SKM-1 (cell line): Measurements from ENCODE around the gene MPP1.

ENCODE experiments used
- DNase-seq: peaks from one replicate; lab custom pipeline; 2025; ENCODE audit not compliant: unreplicated experiment; lab: John Stamatoyannopoulos, UW

MPP1 gene

DNA sequence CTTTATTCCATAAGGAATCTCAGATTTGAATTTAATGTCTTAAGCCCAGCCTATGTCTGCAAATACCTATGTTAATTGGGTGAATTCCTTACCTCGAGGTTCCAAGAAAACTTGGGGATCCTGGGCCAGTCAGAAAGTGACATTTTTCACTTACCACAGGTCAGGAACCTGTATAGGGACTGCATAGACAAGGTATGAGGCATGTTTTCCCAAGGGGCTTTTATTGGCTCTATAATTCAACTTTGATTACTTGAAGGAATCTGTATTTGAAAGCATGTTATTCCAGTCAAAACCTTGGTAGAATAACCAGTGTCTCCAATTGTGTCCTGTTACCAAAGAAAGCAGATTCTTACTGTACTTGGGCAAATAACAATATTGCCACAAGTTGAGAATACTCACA lies 8.5 kb upstream of the MPP1 start:
- DNase-seq = no peak

DNA sequence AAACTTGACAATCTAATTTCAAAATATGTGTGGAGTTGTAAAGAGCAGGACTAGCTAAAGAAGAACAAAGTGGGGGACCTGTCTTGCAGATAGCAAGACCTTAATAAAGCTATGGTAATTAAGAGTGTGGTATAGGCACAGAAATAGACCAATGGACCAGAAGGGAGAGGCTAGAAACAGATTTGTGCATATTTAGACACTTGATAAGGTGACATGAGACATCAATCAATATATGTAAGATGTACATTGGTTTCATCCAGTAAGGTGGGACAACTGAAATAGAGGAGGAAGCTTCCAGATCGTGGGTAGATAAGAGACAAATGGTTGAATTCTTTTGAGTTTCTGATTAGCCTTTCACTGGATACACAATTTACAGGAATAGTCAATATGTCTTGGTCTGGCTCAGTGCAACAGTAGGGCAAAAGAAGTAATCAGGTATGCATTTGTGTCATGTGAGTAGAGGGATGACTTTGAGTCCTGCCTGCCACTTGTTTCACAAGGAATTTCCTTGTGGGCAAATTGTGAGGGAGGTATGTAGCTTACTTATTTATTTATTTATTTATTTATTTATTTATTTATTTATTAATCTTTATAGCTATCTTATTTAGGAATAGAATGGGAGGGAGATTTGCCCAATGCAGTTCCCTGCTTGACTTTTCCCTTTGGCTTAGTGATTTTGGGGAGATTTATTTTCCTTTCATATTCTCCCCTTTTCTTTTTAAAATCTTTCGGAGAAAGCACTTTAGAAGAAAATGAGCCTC lies 7.2 kb upstream of the MPP1 start:
- DNase-seq = no peak

DNA sequence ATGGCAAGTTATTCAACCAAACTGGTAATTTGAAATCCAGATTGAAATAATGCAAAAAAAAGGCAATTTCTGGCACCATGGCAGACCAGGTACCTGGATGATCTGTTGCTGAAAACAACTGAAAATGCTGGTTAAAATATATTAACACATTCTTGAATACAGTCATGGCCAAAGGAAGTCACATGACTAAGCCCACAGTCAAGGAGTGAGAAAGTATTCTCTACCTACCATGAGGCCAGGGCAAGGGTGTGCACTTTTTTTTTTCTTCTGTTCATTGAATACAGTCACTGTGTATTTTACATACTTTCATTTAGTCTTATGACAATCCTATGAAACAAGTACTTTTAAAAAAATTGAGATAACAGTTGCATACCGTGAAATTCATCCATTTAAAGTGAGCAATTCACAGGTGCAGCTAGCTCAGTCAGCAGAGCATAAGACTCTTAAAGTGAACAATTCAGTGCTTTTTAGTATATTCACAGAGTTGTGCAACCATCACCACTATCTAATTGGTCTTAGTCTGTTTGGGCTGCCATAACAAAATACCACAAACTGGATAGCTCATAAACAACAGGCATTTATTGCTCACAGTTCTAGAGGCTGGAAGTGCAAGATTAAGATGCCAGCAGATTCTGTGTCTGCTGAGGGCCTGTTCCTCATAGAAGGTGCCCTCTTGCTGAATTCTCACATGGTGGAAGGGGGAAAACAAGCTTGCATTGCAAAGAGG lies 4.8 kb upstream of the MPP1 start:
- no peak for DNase-seq

DNA sequence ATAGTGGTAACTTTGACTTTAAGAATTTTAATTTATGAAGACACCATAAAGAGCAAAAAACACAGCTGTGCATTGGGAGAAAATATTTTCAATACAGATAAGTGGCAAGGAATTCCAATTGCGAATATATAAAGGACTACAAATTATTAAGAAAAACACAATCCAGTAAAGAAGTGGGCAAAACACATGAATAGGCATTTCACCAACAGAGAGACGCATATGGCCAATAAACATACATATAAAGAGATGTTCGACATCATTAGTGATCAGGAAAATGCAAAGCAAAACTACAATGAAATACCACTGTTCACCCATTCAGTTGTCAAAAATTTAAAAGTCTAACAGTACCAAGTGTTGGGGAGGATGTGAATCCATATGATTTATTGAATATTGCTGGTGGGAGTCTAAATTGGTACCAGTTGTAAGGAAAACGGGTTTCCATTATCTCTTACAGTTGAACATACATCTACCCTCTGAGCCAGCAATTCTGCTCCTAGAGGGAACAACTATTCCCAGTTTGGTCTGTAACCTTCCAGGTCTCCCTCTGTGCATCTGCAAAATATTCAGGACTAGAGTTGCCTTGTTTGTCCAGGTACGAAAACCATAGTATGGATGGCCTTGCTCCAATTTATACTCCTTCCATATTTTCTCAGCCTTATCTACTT lies 1.7 kb upstream of the MPP1 start:
- no peak for DNase-seq

DNA sequence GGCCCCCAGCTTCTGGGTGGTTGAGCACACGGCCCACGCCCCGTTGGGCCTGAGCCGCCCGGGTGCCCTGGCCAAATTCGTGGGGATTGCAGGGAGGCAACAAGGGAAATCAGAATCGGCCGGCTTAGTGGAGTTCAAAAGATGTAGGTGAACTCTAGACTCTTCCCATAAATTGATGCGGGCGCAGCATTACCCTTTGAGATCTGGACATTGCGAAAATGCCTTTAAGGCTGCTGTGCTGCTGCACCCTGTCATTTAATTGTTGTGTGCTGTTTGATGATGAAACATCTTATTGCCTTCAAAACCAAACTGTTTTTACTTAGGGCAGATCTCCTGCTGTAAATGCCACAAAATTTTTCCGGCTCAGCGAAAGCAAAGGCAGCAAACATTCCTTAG lies 409 bp upstream of the MPP1 start:
- DNase-seq = peak; percentile 16

DNA sequence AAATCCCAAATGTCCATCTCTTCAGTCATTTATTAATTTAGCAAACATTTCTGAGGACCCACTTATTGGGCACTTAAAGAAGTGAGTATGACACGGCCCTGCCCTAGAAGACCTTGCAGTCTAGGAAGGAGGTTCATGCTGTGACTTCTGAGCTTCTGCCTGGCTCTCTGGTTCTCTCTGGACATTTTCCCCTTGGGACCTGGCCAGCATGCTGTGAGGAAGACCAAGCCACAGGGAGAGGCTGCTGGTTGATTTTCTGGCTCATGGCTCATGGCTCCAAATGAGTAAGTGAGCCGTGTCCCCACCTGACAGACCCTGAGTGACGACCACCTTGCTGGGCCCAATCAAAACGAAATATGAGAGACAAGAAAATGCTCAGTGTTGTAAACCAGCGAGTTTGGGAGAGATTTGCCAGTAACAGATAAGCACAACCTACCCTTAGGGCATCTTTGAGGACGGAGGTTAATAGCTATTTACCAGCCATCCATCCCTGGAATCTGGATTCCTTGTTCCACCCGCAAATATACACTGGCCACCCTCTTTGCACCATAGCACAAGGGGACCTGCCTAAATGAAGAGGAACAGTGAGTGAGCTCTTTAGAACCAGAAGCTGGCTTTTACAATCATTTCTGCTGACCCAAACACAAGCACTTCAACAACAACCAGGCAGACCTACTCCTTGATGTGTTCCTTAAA lies 876 bp downstream of the MPP1 start:
- no peak for DNase-seq

DNA sequence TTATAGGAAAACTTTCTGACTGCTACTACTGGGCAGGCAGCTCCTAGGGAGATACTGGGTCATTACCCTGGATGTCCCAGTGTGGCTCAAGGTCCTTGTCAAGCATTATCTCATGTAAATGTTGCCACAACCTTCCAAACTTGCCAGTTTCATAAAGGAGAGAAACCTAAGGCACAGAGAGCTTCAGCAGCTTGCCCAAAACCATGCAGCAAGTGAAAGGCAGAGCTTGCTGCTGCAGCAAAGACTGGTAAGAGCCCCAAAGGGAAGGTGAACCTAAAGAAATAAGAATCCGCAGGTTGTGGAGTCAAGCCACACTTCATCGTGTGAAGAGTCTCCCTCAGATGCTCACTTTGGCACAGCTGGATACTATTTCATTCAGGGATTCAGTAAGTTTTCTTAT lies 2.3 kb downstream of the MPP1 start:
- no peak for DNase-seq

DNA sequence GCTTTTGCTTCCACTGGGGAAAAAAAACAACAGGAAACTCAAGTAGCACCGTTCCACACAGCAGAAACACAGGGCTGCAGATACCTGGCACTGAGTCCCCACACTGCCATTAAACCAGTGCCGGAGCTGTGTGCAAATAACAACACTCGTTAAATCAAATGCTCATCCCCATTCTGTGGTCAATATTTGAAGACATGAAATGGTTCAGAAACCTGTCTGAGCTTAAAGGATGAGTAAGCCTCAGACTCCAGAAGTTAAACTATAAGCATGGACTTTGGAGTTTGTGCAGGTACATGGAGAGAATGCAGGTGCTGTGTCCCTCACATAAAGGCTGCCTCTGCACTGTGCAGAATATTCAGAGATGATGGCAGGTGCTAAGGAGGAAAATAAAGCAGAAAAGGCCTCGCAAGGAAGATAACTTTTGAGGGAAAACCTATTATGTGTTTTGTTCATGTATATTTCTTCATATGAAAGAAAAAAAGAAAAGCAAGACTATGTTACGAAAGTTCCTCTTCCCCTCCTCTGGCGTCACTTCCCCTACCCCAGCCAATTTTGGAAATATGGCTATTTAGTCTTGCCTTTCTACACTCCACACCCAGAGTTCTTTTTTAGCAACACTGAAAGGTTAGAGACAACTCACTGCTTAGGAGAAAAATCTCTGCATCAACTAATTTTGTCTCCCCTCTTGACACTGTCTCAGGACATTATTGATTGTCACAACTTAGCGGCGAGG lies 4.6 kb downstream of the MPP1 start:
- peak; percentile 27 for DNase-seq

DNA sequence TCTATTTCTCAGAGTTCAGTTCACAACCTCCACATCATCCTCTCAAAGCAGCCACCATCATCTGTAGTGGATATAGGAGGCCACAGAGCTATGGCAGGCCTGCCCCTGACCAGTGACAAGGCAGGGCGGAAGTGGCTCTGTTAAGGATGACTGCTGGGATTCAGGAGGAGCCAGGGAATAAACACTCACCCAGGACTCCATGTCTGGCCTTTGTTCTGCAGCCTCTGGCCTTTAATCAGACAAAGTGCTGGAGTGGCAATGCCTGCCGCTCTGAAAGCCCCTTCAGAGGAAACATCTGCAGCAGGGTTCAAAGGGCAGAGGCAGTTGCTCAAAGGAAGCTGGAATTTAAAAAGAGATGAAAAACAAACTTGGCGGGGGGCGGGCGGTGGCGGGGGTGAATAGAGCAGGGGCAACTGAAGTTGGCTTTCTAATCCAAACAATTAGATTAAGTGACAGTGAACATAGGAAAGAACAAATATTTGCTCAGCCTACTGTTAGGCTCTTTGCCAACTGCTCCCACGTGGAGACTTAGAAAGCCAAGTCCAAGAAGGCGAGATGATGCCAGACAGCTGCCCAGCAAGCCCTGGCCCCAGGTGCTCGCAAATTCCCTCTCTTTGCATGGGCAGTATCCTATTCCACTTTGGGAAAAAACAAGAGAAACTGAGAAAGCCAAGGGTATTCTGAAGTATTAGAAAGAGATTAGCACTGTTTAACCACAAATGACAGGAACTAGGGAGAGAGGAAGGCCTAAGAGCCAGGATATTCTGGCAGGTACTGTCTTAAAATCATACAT lies 5.5 kb downstream of the MPP1 start:
- DNase-seq = no peak

DNA sequence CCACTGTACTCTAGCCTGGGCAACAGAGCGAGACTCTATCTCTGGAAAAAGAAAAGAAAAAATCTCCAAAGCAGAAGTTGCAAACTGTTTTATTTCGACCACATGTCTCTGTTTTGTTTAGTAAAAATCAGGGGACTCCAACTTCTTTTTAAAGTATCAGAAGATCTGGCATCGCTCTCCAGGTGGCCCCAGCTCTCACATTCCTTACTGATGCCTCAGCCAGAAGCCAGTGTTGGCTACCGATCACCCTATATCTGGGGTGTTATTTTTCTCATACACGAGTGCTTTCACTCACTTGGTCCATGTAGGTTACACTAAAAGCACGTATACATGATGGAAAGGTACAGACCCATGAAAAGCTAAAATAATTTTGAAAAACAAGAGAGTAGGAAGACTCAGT lies 8.3 kb downstream of the MPP1 start:
- DNase-seq = no peak

DNA sequence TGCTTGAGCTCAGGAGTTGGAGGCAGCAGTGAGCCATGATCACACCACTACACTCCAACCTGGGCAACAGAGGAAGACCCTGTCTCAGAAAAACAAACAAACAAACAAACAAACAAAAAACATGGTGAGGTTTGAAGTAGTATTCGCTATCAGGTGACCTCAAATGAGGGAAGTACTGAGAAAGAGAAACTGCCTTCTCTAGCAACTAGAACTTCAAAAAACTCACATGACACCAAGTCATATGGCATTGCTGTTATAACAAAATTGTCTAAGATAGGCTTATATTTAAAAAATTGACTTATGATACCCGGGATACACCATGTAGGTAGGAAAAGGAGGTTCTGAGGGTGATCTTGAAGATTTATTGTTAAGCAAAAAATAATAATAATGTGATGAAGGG lies 10.3 kb downstream of the MPP1 start:
- no peak for DNase-seq

DNA sequence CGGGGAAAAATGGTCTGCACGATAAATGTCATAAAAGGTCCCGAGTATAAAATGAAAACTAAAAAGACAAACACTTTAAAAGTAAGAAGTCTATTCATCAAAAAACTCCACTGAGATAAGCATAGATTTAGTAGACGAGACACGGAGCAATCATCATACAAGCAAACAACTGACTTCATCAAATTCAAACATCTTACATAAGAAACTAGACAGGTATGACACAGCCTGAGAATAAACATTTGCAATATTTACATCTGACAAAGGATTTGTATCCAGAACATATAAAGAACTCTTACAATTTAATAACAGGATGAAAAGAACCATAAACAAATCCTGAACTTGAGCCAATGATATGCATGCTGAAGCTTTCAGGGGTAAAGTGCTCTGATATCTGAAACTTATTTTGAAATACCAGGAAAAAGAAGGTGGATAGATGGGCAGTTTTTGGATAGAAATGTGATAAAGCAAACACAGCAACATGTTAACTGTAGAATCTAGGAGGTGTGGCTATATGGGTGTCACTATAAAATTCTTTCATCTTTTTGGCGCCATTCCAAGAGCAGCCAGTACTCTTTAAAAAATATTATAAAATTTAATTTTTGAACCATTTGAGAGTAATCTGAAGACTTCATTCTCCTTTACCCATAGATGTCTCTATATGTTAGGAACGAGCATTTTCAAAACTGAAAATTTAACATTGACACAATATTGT lies 12.0 kb downstream of the MPP1 start:
- DNase-seq = no peak

DNA sequence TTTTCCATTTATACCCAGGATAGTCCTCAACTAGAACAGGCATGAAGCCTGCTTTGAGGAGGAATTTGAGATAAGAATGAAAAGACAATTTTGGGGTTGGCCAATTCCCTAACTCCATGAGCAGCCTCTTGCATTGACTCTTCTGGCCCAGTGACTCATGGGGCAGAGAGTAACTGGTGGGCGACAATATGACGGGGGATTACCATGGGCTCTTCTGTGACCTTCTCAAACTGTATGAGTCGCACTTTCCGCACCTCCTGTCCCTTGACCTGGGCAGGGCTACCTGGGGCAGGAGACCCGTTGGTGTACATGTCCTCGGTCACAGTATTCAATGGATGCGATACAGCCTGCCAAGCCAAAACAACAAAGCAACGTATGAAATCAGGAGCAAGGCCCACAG lies 13.3 kb downstream of the MPP1 start:
- DNase-seq = no peak

DNA sequence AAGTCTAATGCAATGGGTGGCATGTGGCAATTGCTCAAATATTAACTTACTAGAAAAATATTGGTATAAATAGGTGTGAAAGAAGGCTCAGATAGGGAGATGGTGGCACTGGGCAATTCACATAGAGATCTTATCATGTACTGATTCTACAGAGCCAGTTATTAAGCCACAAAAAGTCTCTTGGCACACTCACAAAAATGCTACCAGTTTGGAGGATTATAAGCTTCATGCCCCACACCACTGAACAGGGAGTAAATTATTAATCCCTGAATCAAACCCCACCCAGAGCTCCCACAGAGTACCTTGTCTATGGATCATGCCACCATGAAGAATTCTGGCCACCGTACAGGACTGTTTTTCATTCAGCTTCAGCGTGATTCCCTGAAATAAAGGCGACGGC lies 13.8 kb downstream of the MPP1 start:
- no peak for DNase-seq

DNA sequence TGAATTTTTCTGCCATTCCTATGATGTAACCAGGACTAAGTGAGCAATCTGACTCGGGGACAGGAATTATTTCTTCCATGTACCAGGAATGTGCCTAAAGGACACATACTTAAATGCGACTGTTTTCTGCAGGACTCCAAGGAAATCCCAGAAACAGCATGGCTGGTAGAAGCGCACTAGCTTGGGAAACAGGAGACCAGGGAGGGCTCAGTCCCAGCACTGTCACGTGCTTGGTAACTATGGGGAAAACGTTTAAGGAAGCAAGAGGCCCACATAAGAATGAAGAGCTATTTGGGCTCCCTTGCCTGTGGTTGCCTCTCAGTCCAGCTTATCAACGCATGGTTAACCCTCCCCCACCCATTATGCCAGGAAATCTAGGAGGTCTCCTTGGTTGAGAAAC lies 19.6 kb downstream of the MPP1 start:
- DNase-seq = no peak

DNA sequence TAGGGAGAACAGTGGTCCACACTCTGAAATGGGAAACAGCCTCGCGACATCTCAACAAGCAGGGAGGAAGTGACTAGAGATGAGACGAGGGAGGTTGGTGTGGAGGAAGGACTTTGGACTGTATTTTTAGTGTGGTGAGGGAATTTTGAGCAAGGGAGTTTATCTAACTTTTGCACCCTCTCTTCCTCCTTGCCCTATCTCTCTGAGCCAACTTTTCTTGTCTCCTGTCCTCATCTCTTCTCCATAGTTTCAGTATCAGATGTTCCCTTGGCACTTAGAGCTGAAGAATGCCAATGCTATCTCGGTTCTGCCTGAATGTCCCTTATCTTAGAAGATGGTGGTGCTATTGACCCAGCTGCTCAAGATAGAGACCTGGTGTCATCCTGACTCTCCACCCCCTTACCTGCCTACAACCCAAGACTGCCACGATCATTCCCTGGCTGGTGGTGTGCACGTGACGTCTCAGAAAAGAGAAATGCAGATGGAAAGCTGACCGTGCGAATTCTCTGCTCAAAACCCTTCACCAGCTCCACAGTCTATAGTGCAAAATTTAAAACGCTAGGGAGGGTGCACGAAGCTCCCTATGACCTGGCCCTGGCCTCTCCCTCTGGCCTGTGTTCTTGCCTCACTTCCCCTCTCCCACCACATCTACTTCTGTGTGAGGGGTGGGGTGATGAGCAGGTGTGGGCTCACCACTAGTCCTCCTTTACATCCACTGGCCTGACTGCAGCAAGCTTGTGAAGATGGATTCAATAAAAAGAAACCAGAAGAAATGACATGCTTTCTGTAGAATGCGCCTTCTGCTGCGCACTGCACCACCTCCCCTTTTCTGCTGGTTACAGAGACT lies 20.9 kb downstream of the MPP1 start:
- DNase-seq = no peak

DNA sequence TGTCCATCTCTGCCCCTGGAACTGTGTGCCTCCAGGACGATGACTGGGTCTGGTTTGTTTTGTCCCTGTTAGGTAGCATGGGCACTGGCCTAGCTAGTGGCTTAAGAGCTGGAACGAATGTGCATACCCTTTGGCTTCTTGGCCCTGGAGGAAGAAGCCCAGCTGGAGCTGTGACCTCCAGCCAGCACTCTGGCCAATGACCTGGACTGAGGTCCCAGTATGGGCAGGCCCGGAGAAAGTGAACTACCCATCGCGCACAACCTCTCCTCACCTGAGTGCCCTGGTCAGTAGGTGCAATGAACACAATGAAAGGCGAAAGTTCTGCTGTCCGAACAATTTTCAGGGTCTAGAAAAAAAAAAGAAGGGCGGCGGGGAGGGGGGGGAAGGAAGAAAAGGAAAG lies 24.3 kb downstream of the MPP1 start:
- no peak for DNase-seq

DNA sequence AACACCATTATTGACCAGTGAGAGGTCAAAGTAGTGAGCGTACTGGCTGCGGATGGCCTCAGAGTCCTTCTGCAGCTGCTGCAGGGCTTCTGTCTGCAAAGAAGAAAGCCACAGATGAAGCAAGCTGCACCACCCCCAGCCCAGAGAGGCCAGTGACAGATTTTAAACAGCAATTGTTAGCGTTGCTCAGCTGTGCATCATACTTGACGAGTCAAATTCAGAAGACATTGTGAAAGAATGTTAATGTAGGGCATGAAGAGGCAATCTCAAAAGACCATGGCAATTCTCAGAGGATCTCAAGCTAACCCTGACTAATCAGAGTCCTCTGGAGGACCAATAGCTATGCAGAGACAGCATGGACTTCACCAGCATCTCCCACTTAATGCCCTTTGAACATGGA lies 26.0 kb downstream of the MPP1 start:
- DNase-seq = no peak

DNA sequence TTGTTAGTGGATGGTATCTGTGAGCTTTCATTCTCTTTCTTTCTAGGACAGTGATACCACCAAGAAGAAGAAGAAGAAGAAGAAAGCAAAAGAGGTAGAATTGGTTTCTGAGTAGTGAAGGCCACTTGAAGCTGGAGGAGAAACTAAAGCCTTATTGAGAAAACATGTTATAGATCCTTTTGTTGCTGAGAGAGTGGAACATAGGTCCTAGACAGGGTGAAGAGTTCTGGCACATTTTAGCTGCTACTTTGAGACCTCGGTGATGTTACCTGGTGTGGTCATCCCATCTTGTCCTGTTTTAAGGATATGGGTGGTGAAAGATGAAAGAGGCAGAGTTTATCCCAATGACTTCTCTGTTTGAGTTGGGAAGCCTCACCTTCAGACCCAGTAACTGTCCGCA lies 28.5 kb downstream of the MPP1 start:
- no peak for DNase-seq
